Activated naive CD4-positive, alpha-beta T cell treated with anti-CD3 and anti-CD28 coated beads, Interleukin-2, amount 10 ng/mL, durations not matched to agents 7 days and 5 days (primary cell): ENCODE results near the gene IL1RAPL2.

Source experiments
- CTCF ChIA-PET: fragments of 350-600 bp; sonication (Branson Sonifier 250); formaldehyde crosslinking; loops from one replicate; lab custom pipeline; 2021; ENCODE audit warnings: antibody characterized with exemption; lab: Charles Lee
- DNase-seq: peaks from one replicate; pipeline ENCODE4 v3.0.0-alpha.2; 2020
- H3K27ac Mint-ChIP-seq: one replicate; pipeline ENCODE4 v1.8.0; 2021; ENCODE audit warnings: mild to moderate bottlenecking, moderate library complexity, mixed read lengths
- H3K27me3 Mint-ChIP-seq: one replicate; pipeline ENCODE4 v1.8.0; 2021; ENCODE audit warnings: mild to moderate bottlenecking, mixed read lengths
- H3K36me3 Mint-ChIP-seq: one replicate; pipeline ENCODE4 v1.8.0; 2021; ENCODE audit warnings: mixed read lengths
- H3K4me1 Mint-ChIP-seq: one replicate; pipeline ENCODE4 v1.8.0; 2021; ENCODE audit warnings: mixed read lengths
- H3K4me3 Mint-ChIP-seq: one replicate; pipeline ENCODE4 v1.8.0; 2021; ENCODE audit warnings: mild to moderate bottlenecking, moderate library complexity, mixed read lengths
- H3K9me3 Mint-ChIP-seq: one replicate; pipeline ENCODE4 v1.8.0; 2021; ENCODE audit warnings: mixed read lengths

Gene IL1RAPL2

DNA sequence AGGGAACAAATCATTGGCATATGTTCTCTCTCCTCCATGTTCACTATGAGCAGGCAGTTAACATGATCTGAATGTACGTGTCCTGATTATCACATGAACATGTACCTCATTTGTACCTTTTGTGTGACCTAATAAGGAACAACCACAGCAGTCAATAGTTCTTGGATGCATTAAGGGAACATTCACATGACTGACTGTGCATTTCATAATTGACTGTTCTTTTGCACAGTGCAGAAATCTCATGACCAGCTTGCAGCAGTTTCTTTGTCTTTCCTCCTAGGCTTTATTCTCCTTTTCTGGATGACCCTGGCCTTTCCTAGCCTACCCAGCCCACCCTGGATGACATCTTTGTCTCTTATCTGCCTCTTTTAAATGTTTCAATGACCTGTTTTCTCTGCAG, 711.1 kb downstream of the IL1RAPL2 start:
- H3K27ac Mint-ChIP-seq: no peak overlapping the region
- CTCF ChIA-PET: no interaction called here
- H3K4me1 Mint-ChIP-seq: no peaks in the 10 kb centered on the region
- no peaks in the 10 kb centered on the region for H3K36me3 Mint-ChIP-seq
- no peak overlapping the region for H3K4me3 Mint-ChIP-seq
- DNase-seq: no peak
- no peaks in the 10 kb centered on the region for H3K9me3 Mint-ChIP-seq
- H3K27me3 Mint-ChIP-seq: no peaks in the 10 kb centered on the region

- no peak overlapping the region for H3K4me3 Mint-ChIP-seq
- no peak for DNase-seq
- H3K9me3 Mint-ChIP-seq: no peaks in the 10 kb centered on the region
- H3K36me3 Mint-ChIP-seq: no peaks in the 10 kb centered on the region
- CTCF ChIA-PET: no interaction called here
- no peaks in the 10 kb centered on the region for H3K4me1 Mint-ChIP-seq
- no peak overlapping the region for H3K27ac Mint-ChIP-seq
- H3K27me3 Mint-ChIP-seq: no peaks in the 10 kb centered on the region
These were observed 716.1 kb downstream of the IL1RAPL2 start for GRCh38 chrX:105282077-105282476.

GRCh38 chrX:105297041-105297440, 731.0 kb downstream of the IL1RAPL2 start:
- no peak overlapping the region for H3K4me3 Mint-ChIP-seq
- no peak overlapping the region for H3K27ac Mint-ChIP-seq
- no peaks in the 10 kb centered on the region for H3K27me3 Mint-ChIP-seq
- no peaks in the 10 kb centered on the region for H3K4me1 Mint-ChIP-seq
- no peak for DNase-seq
- CTCF ChIA-PET: no interaction called here
- no peaks in the 10 kb centered on the region for H3K9me3 Mint-ChIP-seq
- H3K36me3 Mint-ChIP-seq: no peaks in the 10 kb centered on the region

- Mint-ChIP-seq H3K27me3 (no peaks in the 10 kb centered on the region), H3K4me1 (no peaks in the 10 kb centered on the region), H3K9me3 (no peaks in the 10 kb centered on the region), H3K4me3 (no peak overlapping the region), H3K27ac (no peak overlapping the region), H3K36me3 (no peaks in the 10 kb centered on the region)
- DNase-seq: no peak
- CTCF ChIA-PET: no interaction called here
These were observed 733.3 kb downstream of the IL1RAPL2 start for GRCh38 chrX:105299286-105299685.

- no peaks in the 10 kb centered on the region for H3K4me1 Mint-ChIP-seq
- CTCF ChIA-PET: no interaction called here
- no peaks in the 10 kb centered on the region for H3K36me3 Mint-ChIP-seq
These were observed 736.2 kb downstream of the IL1RAPL2 start for GRCh38 chrX:105302246-105302645.

DNA sequence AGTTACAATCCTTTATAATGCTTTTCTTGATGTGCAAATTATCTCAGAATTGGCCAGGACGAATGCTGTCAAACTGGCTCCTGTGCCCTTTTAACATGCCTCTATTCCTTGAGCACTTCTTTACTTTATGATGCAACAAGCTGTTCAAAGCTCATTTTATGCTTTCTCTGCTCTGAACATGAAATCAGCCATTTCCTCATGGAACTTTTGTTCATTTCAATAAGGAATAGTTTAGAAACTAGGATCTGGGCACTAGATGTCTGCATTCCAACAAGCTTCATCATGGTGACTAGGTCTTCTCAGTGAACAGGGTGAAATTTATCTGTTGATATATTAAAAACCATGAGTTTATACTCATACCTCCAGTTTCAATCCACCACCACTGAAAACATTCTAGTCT, 741.8 kb downstream of the IL1RAPL2 start:
- no peak overlapping the region for H3K4me3 Mint-ChIP-seq
- H3K9me3 Mint-ChIP-seq: peaks cover 2% of the 10 kb centered on the region
- H3K27ac Mint-ChIP-seq: no peak overlapping the region
- H3K4me1 Mint-ChIP-seq: no peaks in the 10 kb centered on the region
- CTCF ChIA-PET: no interaction called here
- no peak for DNase-seq
- no peaks in the 10 kb centered on the region for H3K27me3 Mint-ChIP-seq
- H3K36me3 Mint-ChIP-seq: no peaks in the 10 kb centered on the region

More at GRCh38 chrX:105302246-105302645, 736.2 kb downstream of the IL1RAPL2 start:
- Mint-ChIP-seq H3K27me3 (no peaks in the 10 kb centered on the region), H3K4me3 (no peak overlapping the region), H3K27ac (no peak overlapping the region), H3K9me3 (peaks cover 2% of the 10 kb centered on the region)
- no peak for DNase-seq

DNA sequence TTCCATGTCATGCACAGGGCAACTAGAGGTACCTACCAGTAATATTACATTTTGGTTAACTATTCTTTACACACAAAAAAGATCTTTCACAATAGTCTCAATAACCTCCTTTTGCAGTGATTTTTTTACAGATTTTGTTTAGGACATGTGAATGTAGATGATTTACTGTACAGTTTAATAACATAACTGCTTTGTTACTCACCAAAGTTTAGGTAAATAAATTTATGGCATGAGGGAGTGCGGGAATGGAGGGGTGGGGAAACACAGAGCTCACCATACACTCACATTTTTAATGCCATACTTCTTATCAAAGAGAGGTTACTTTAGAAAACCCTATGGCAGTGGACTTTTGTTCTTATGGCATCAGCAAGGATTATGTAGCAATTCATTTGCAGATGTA, 747.6 kb downstream of the IL1RAPL2 start:
- Mint-ChIP-seq H3K9me3 (no peaks in the 10 kb centered on the region), H3K36me3 (no peaks in the 10 kb centered on the region), H3K27ac (no peak overlapping the region), H3K4me1 (no peaks in the 10 kb centered on the region), H3K4me3 (no peak overlapping the region), H3K27me3 (no peaks in the 10 kb centered on the region)
- CTCF ChIA-PET: no interaction called here
- DNase-seq: no peak

- Mint-ChIP-seq H3K27me3 (no peaks in the 10 kb centered on the region), H3K4me1 (no peaks in the 10 kb centered on the region), H3K36me3 (no peaks in the 10 kb centered on the region), H3K27ac (no peak overlapping the region), H3K4me3 (no peak overlapping the region), H3K9me3 (no peaks in the 10 kb centered on the region)
- CTCF ChIA-PET: no interaction called here
- no peak for DNase-seq
These were observed 748.5 kb downstream of the IL1RAPL2 start for GRCh38 chrX:105314458-105314857.

DNA sequence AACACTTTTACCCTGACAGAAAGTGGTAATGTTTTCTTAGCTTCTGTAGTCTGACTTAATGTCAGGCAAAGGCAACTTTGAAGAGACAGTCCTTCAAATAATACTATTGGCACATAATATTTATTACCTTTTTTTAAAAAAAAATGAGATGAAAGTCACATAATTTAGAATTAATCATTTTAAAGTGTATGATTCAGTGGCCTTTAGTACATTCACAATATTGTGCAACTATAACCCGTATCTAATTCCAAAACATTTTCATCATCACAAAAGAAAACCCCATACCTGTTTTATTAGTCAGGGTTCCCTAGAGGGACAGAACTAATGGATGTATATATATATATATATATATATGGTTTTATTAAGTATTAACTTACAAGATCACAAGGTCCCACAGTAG, 749.2 kb downstream of the IL1RAPL2 start:
- Mint-ChIP-seq H3K27me3 (no peaks in the 10 kb centered on the region), H3K27ac (no peak overlapping the region), H3K4me1 (no peaks in the 10 kb centered on the region), H3K36me3 (no peaks in the 10 kb centered on the region), H3K4me3 (no peak overlapping the region), H3K9me3 (no peaks in the 10 kb centered on the region)
- DNase-seq: no peak
- CTCF ChIA-PET: no interaction called here

- Mint-ChIP-seq H3K4me1 (no peaks in the 10 kb centered on the region), H3K9me3 (no peaks in the 10 kb centered on the region), H3K27ac (no peak overlapping the region), H3K4me3 (no peak overlapping the region), H3K36me3 (no peaks in the 10 kb centered on the region), H3K27me3 (no peaks in the 10 kb centered on the region)
- CTCF ChIA-PET: no interaction called here
- DNase-seq: no peak
These were observed 751.1 kb downstream of the IL1RAPL2 start for GRCh38 chrX:105317117-105317516.

GRCh38 chrX:105323928-105324327, 757.9 kb downstream of the IL1RAPL2 start:
- no peak for DNase-seq
- H3K27me3 Mint-ChIP-seq: no peaks in the 10 kb centered on the region
- H3K4me1 Mint-ChIP-seq: no peaks in the 10 kb centered on the region
- CTCF ChIA-PET: no interaction called here
- H3K4me3 Mint-ChIP-seq: no peak overlapping the region
- no peaks in the 10 kb centered on the region for H3K9me3 Mint-ChIP-seq
- no peak overlapping the region for H3K27ac Mint-ChIP-seq
- no peaks in the 10 kb centered on the region for H3K36me3 Mint-ChIP-seq

DNA sequence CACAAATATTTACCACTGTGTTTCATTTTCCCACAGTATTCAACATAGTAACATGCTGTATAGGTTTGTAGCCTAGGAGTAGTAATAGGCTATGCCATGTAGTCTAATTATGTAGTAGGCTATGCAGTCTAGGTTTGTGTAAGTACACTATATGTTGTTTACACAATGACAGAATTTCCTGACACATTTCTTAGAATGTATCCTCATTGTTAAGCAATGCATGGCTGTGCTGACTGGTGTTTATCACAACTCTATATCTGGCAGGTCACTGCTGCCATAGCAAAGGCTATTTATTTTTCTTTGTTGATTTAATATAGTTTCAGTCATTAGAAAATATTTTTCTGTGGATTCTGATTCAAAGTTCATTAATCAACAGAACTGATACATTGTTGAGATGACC, 762.8 kb downstream of the IL1RAPL2 start:
- DNase-seq: no peak

DNA sequence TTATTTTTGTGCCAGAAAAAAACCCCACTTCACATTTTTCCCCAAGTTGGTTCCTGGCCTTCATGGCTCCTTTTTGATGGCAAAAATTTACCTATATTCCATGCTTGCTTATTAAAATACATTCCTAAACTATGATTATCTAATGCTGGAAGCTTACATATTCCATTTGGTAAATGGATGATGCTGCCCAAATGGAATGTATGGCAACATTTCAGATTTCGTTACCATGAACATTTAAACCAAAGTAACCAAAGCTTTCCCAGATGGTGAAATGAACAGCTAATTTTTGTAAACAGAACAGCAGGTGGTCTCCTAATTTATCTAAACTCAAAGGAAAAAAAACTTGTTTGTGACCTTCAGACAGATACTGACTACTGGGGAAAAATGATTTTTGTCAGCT, 765.2 kb downstream of the IL1RAPL2 start:
- no peak for DNase-seq
- Mint-ChIP-seq H3K36me3 (no peaks in the 10 kb centered on the region), H3K9me3 (peaks cover 2% of the 10 kb centered on the region), H3K27me3 (no peaks in the 10 kb centered on the region), H3K27ac (no peak overlapping the region), H3K4me1 (no peaks in the 10 kb centered on the region), H3K4me3 (no peak overlapping the region)
- CTCF ChIA-PET: no interaction called here

More for the DNA sequence above, 762.8 kb downstream of the IL1RAPL2 start:
- no peaks in the 10 kb centered on the region for H3K27me3 Mint-ChIP-seq
- no peaks in the 10 kb centered on the region for H3K36me3 Mint-ChIP-seq
- CTCF ChIA-PET: no interaction called here
- H3K9me3 Mint-ChIP-seq: peaks cover 2% of the 10 kb centered on the region
- H3K4me3 Mint-ChIP-seq: no peak overlapping the region
- no peaks in the 10 kb centered on the region for H3K4me1 Mint-ChIP-seq
- H3K27ac Mint-ChIP-seq: no peak overlapping the region

DNA sequence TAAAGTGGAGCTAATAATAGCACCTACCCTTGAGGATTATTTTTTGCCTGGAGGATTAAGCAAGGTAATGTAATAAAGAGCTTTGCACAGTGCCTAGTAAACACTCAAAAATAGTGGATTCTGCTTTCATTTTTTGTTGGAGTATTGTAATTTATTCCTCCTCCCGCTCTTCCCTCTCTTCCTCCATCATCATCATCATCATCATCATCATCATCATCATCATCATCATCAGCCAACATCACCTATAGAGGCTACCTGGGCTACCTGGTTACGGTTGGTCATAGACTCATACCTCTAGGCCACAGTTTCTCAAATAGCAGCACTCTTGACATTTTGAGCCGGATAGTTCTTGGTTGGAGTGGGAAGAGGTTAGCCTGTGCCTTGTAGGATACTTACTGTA, 781.4 kb downstream of the IL1RAPL2 start:
- CTCF ChIA-PET: no interaction called here
- Mint-ChIP-seq H3K4me1 (no peaks in the 10 kb centered on the region), H3K9me3 (no peaks in the 10 kb centered on the region)

DNA sequence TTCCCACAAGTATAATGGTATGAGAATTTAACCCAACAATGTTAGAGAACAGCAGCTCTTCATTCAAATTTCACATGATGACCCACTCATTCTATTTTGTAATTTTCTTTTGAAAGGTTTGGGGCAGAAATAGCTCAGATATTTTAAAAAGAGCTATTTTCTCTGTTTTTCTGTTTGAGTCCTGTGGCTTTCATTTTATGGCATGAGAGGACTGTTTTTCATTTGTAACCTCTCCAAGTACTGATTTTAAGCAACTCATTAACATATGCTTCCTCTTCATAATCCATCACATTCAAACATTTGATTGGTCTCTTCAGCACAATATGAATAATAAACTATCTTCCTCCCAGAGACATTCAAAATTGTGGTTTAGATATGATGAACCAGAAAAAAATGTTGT, 783.5 kb downstream of the IL1RAPL2 start:
- Mint-ChIP-seq H3K36me3 (no peaks in the 10 kb centered on the region), H3K4me1 (no peaks in the 10 kb centered on the region), H3K9me3 (no peaks in the 10 kb centered on the region), H3K27me3 (no peaks in the 10 kb centered on the region), H3K27ac (no peak overlapping the region), H3K4me3 (no peak overlapping the region)
- no peak for DNase-seq
- CTCF ChIA-PET: no interaction called here

More for the DNA sequence above, 781.4 kb downstream of the IL1RAPL2 start:
- DNase-seq: no peak
- H3K4me3 Mint-ChIP-seq: no peak overlapping the region
- H3K27me3 Mint-ChIP-seq: no peaks in the 10 kb centered on the region
- no peaks in the 10 kb centered on the region for H3K36me3 Mint-ChIP-seq
- H3K27ac Mint-ChIP-seq: no peak overlapping the region

DNA sequence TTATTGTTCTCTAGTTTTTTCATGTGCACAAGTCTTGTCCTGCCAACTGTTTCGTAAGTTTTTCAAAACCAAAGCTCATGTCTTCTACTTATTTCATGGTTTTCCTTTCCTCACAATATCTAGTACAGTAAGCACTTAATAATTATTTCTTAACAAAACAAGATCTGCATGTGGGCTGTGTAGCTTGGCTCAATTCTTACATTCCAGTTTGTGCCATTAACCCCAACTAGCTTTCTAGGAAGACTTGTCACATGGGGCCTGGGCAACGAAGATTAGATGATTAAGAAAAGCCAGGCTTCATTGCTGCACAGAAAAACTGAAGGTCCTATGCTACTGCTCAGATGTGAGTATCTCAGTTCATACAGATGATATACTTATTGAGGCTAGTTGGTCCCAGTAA, 809.8 kb downstream of the IL1RAPL2 start:
- DNase-seq: no peak
- Mint-ChIP-seq H3K4me3 (no peak overlapping the region), H3K4me1 (no peaks in the 10 kb centered on the region), H3K36me3 (no peaks in the 10 kb centered on the region), H3K27me3 (no peaks in the 10 kb centered on the region), H3K27ac (no peak overlapping the region), H3K9me3 (no peaks in the 10 kb centered on the region)
- CTCF ChIA-PET: no interaction called here
